GM21529 (cell line): Measurements from ENCODE around the gene RYR3.

Source experiments
- ATAC-seq: cut with Tn5 transposase; IDR thresholded peaks from one replicate; pipeline ENCODE4 v1.9.1; 2021; ENCODE audit not compliant: unreplicated experiment

The RYR3 gene

GRCh38 chr15:33317896-33318295 lies 7.1 kb downstream of the RYR3 start:
- no peak for ATAC-seq

DNA sequence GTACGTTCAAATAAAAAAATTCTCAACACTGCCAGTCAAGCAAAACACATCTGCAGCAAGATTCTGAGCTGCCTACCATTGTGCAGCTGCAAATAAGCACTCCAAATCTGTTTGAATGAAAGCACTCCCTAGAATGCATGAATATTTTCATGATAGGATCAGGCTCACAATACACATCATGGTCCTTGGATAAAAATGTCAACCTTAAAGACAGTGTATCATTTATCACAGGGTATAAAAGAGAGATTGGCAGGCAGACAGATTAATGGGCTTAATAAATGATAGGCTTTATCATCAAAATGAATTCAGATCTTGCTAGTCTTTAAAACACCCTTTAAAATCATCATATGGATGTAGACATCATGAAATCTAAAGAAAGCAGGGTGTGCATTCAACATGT lies 9.2 kb downstream of the RYR3 start:
- ATAC-seq, result no peak

DNA sequence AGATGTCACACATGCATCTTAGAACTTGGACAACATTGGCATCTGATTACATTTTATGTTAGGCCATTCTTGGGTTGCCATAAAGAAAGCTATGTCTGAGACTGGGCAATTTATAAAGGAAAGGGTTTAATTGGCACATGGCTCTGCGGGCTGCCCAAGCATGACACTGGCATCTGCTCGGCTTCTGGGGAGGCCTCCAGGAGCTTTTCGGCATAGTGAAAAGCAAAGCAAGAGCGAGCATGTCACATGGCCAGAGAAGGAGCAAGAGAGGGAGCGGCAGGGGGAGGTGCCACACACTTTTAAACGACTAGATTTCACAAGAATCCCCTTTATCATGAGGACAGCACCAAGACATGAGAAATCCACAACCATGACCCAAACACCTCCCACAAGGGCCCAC lies 11.3 kb downstream of the RYR3 start:
- ATAC-seq, result no peak

DNA sequence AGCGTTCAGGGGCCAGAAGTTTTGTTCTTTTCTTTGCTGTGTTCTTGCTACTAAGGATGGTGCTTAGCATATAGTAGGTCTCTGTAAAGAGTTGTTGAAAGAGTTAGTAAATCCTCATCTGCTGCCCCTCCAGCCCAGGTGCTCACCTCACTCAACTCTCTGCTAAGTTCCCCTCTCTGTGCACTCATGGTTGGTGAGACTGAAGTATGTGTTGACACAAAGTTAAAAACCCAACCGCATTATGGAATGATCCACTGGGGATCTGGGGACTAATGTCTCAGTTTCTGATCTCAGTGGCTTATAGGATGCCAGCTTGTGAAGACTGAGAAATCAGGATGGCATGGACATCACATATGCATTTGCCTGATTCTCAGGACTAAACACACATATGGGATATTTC lies 13.8 kb downstream of the RYR3 start:
- no peak for ATAC-seq

DNA sequence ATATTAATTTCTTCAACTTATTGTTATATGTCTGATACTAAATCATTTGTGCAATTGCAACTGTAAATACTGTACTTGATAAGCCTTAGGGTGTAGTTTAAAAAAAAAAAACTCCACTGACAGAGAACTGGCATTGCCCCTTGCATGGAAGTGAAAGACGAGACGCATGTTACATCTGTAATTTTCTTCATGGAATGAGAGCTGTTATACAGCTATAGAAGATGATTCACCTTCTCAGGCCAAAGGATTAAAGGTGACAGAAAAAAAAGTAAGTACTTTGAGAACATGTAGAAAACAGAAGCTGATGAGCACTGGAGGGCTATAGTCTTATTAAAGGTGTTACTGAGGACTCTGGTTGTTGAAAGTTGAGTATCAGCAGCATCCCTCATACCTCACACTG lies 16.1 kb downstream of the RYR3 start:
- no peak for ATAC-seq

DNA sequence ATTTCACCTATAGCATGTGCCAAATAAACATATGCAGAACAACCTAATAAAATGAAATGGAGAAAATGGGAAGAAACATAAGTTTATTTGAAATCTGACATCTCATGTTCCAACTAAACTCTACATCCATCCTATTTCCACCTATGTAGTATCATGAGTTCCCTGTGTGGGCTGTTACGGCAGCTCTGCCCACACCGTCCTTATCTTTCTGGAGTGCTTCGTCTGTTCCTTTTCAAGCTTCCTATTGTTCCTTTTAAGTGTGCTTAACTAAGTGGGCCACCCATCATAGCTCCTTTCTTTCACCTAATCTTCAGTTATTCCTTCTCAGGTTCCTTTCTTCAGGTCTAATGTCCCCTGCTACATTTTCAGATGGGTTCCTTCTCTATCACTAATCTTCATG lies 17.3 kb downstream of the RYR3 start:
- ATAC-seq, result no peak

- ATAC-seq, result no peak
These were observed 18.7 kb downstream of the RYR3 start for GRCh38 chr15:33329457-33329856.

GRCh38 chr15:33330931-33331330 lies 20.2 kb downstream of the RYR3 start:
- no peak for ATAC-seq

GRCh38 chr15:33341953-33342352 lies 31.2 kb downstream of the RYR3 start:
- ATAC-seq, result no peak

GRCh38 chr15:33343275-33343674 lies 32.5 kb downstream of the RYR3 start:
- ATAC-seq, result no peak

- ATAC-seq, result no peak
These were observed 33.3 kb downstream of the RYR3 start for GRCh38 chr15:33344111-33344510.

DNA sequence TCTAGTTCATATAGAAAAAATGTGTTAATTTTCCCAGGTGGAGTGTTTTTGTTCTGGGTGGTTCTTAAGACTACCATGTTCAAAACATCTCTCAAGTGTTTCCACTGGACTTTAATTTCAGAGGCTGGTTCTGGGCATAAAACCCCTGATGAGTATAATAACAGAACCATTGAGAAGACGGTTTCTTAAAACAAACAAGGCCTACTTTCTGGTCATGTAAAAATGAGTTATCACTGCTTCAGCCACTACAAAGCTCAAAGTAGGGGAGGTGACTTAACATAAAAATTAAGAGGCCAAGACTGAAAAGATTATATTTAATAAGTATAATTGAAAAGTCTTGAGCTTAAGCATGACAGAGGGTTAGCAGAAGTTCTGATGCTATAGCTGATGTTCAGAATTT lies 33.8 kb downstream of the RYR3 start:
- no peak for ATAC-seq

GRCh38 chr15:33354411-33354810 lies 43.6 kb downstream of the RYR3 start:
- ATAC-seq, result no peak

- ATAC-seq, result no peak
These were observed 47.1 kb downstream of the RYR3 start for GRCh38 chr15:33357845-33358244.

GRCh38 chr15:33358306-33358705 lies 47.5 kb downstream of the RYR3 start:
- no peak for ATAC-seq

GRCh38 chr15:33360886-33361285 lies 50.1 kb downstream of the RYR3 start:
- no peak for ATAC-seq

DNA sequence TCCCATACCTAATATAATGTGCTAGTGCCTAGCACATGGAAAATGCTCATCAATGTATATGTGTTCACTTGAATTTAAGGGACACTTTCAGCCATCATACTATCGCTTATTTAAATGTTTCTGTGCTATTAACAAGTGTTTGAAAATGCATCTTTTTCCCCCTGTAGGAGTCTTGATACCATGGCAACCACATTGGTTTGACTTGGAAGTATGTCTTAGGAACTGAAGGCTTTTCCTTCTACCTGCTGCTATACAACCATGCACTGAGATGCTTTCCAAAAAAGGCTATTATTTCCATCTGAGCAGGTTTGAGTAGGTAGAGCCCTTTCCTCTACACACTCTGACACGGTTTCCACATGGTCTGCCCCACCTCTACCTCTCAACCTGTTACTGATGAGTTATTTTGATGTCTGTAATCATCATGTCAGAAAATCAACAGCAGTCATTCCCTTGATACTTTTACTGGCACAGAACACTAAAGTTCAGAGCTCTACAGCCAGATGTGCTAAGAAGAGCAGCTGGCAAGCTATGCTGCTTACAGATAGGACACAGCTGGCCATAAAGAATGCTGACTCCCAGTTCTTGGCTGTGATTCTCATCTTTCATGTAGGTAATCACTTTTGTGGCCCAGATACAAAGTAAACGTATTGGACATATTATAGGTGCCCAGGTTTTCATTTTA lies 59.3 kb downstream of the RYR3 start:
- ATAC-seq, result no peak

DNA sequence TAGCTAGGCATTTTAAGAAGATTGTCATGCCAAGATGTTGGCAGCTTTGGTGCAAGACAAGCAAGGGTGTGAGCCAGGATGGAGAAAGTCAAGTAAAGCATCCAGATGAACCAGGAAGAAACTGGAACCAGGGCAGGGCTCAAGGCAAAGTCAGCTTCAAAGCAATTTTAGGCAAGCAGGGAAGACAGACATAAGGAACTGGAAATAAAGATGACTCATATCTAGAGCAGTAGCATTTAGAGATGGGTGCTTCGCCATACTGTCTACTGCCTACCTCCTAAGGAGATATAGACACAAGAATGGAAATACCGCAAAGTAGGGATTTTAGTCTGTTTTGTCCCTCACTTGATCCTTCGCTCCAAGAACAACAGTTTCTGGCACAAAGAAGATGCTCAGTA lies 59.9 kb downstream of the RYR3 start:
- no peak for ATAC-seq

GRCh38 chr15:33371159-33371558 lies 60.4 kb downstream of the RYR3 start:
- ATAC-seq, result no peak

DNA sequence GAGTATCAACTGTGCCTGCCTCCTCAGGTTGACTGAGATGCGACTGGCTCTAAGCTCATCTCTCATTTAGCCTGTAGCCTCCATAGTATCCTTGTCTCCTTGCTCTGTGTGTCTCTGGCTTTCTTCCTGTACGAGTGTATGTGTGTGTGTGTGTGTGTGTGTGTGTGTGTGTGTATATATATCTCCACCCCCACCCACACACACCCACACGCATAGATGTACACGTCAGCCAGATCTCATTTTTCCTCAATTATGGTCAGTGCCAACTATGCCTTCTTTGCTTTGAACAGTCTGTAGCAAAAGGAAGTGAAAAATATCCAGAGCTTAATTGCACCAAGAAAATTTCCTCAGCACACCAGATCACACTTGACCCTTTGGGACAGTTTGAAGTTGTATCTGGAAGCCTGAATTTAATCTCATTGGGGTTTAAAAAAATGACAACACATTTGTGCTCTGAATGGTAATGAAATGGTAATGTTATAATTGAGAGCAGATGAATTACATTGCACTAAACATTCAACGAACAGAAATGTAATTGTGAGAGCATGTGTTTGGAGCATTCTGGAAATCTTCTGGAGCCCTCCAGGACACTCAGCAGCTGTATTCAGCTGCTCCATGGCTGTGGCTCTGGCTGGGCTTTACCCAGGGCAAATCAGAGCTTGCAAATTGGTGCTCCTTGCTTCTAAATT lies 63.6 kb downstream of the RYR3 start:
- ATAC-seq, result no peak

DNA sequence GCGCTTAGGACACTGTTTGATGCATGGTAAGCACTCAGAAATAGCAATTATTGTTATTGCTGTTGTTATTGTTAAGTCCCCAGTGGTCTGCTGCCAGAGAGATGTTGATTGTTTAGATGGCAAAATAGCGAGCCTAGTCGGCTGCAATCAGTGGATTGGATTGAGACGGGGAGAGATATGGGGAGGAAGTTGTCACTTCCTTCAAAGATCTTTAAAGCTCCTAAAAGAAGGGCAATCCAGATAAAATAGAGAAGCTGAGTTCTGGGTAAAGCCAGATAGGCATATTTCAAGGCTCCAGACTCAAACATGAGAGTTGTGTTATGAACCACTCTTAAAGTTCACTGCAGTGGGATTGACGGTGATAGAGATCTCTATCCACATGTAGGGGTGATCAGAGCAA lies 64.5 kb downstream of the RYR3 start:
- no peak for ATAC-seq

GRCh38 chr15:33377204-33377603 lies 66.4 kb downstream of the RYR3 start:
- no peak for ATAC-seq
